ENCODE measurements around the gene BATF.
"Not testable (repeated sequence)": the region's sequence is repeated elsewhere in the genome, so short reads cannot be mapped to it uniquely, and the experiment has no call there.

The BATF gene, protein sequence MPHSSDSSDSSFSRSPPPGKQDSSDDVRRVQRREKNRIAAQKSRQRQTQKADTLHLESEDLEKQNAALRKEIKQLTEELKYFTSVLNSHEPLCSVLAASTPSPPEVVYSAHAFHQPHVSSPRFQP

DNA sequence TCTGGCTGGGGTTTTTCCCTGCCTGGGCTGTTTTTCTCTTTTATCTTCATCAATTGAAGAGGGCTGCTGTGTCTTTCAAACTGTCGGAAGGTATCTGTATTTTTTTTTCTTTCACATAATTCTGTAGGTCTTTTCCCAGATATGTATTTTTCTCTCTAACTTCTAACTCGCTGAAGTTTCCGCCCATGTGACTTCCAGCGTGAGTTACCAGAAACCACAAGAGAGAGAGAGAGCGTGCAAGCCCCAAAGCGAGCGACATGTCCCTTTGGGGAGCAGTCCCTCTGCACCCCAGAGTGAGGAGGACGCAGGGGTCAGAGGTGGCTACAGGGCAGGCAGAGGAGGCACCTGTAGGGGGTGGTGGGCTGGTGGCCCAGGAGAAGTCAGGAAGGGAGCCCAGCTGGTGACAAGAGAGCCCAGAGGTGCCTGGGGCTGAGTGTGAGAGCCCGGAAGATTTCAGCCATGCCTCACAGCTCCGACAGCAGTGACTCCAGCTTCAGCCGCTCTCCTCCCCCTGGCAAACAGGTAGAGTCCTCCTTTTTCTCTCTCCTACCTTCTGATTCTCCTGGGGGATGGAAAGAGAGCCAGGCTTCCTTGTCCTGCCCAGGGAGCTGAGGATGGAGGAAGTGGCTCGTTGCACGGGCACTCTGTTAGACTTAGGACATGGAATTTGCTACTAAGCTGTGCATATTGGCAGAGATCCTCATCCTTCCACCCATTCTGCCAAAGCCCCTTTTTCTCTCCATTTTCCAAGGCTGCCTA is at the start of gene BATF:
Gene BATF (plus strand): TSS at position 246 of the 759 bp plus-strand sequence. CDS start 214 bp downstream, at position 460.
- H3K4me3 ChIP-seq (ENCODE audit: low read depth, low read length): no peak within 1 kb of the TSS

DNA sequence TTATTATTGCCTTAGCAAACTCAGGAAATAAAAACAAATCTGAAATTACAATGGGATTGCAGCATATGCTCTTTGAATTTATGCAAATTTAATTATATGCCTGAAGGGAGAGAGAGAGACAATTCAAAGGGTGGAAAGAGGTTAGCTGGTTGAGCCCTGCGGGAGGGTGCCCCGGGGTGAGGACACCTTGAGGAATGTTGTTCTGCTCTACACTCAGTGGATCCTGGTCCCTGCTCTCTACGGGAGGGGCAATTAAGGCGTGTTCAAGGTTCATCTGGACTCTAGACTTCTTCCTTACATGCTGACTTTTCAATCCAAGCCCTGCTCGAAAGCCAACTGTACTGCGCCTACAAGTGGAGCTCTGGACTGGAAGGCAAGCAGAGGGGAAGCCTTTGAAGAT is 48.1 kb upstream of the BATF start:
- H3K4me3 ChIP-seq (ENCODE audit: low read depth, low read length): not testable (repeated sequence)

DNA sequence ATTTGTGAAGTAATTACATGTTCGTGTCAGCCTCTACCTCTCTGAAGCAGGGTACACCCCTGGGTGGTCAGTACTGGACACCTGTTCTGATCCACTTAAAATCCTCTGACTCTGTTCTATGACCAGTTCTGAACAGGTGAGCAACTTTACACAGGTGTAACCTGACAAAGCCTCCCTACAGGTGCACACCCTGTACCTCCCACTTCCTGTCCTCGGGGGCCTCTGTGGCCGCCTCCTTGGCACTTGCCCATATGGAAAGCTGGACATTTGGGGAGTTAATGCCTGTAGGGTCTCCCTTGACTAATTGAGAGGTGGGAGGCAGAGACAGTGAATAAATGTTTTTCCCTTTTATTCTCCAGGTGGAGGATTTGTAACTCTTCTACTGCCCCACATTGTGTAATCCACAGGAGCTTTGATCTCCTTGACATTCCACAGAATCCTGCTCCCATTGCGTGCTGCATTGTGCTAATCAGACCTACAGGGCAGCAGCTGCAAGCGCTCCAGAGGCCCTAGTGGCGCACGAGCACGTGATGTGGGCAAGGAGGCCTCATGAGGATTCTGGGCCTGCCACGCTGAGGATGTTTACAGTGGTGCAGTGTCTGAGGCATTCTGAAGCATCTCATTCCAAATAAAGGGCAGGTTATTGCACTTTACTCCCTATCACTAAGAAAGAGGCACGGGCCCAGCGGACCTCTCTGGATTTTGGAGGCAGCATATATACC is 45.8 kb upstream of the BATF start:
- no peak overlapping the region for H3K4me3 ChIP-seq (ENCODE audit: low read depth, low read length)

DNA sequence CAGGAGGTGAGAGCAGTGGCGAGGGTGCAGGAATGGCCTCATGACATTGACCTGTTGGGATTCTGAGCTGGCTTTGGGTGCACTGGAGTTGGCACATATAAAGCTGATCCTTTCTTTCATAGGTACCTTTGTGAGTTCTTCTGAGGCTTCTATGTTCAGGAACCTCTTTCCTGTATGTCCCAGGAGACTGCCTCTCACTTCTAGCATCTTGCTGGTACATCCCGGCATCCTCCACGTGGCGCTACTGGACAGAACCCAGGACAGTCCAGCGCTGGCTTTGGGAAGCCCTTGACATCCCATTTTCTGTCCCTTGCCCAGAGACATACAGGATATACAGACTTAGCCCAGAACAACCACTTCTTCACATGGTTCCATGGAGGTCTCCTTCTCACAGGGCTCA is 44.4 kb upstream of the BATF start:
- H3K4me3 ChIP-seq (ENCODE audit: low read depth, low read length): no peak overlapping the region

DNA sequence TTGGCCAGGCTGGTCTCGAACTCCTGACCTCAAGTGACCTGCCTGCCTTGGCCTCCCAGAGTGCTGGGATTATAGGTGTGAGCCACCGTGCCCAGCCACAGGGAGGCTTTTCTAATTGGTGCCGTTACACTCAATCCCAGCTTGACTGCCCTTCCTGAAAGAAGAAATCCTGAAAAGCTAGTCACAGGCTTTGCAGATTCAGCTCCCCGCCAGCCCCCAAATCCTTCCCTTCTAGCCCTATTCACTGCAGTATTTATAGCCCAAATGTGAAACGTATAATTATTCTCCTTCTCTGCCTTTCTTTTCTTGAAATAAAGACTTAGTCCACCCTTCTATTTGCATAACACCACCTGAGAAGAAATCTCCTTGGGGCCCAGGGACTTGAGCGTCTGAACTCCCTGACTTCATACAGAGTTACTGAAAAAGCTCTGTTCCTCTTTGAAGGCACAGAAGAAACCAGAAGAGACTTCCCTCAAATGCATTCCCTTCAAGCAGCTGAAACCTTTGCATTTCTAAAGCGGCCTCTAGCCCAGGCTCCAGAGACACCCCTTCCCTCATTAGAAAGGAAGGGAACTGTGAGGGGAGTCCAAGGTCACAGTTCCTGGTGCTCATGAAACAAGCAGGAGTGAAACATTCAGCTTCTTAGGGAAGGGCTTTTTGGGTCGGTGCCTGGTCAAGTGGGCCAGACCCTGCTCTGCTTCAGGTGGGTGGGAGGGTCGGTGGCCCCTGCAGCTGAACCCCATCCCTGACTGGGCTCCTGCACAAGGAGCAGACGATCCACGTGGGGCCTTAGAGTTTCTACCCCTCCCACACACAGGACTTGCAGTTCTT is 42.3 kb upstream of the BATF start:
- no peak overlapping the region for H3K4me3 ChIP-seq (ENCODE audit: low read depth, low read length)

DNA sequence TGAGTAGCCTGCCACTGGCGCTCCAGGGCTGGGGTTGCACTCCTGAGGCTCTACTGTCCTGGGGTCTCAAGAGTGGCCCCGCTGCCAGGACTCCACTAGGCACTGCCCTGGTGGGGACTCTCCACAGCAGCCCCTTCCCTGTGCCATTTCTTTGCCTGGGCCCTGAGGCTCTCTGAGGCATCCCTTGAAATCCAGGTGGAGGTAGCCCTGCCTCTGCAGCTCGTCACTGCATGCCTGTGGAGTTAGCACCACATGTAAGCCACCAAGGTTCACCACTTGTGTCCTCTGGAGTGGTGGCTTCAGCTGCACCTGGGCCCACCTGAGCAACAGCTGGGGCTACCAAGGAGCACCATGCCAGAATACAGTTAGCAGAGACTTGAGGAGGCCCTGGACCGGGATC is 39.9 kb upstream of the BATF start:
- no peak overlapping the region for H3K4me3 ChIP-seq (ENCODE audit: low read depth, low read length)

DNA sequence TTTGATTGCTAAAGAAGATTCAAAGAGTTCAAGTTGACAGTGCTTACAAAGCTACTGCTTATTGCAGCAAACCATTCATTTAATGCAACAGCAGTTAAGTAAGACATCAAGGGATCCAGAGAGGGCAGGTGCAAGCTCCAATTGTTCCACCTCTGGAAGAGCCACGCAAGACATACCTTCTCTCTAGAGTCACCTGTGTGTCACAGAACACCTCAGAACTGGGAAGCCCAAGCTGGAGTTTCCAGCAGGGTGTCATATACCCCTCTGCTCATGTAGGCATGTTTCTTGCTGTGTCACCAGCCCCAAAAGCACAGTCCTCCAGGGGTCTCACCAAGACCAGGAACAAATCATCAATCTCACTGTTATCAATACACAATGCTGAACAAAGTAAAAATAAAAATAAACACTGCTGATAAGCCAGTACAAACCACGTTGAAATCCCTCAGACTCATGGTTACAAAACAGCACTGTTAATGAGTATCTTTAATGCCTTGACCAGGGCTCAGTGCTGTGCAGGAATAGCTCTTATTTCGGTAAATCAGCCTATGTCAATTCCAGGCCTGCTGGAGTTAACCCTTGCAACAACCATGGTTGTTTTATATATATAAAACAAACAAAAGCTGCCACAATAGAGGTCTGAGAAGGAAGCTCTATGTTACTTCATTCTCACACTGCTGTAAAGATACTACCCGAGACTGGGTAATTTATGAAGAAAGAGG is 37.4 kb upstream of the BATF start:
- no peak overlapping the region for H3K4me3 ChIP-seq (ENCODE audit: low read depth, low read length)

DNA sequence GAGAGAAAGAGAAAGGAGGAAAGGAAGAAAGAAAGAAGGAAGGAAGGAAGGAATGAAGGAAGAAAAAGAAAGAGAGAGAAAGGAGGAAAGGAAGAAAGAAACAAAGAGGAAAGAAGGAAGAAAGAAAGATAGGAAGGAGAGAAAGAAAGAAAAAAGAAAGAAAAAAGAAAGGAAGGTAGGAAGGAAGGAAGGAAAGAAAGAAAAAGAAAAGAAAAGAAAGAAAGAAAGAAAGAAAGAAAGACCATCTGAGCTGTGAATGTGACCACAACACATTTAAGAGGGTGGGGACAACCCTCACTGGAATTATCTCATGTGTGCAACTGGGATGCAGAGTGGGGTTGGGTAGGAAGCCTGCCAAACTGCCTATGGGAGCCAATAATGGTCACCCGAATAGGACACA is 36.0 kb upstream of the BATF start:
- no peak overlapping the region for H3K4me3 ChIP-seq (ENCODE audit: low read depth, low read length)

DNA sequence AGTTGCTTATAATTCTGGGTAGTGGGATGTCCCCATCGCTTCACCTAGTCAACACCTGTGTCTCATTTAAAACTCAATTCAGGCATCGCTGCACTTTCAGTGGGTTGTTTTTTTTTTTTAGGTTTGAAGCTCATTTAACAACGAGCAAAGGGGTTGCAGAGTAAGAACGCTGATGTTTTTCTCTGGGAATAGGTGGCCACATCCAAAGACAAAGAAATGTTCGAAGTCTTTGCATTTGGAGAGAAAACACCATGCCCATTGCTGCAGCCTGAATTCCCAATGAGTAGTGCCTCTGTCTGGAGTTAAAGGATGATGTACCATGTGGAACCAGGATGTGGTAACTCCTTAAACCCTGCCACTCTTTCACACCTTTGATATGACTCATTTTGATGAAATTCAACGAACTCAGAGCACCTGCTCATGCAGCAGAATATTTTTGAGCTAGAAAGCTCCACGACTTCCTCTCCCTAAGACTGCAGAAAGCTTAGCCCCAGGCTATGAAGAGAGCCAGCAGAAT is 35.1 kb upstream of the BATF start:
- no peak overlapping the region for H3K4me3 ChIP-seq (ENCODE audit: low read depth, low read length)

DNA sequence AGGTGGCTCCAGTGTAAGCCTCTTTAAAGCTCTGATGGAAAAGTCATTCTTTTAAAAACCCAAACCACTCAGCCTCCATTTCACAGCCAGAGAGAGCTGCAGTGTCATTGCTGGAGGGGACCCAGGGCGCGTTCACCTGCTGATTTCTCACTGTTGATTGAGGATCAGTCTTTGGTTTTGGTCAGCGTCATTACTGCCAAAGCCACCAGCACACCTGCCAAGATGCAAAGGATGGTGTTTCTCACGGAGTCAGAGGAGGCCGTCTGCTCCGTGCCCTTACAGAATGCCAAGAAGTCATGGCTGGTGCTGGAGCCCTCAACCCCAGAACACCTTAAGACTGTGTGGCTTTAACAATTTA is 32.8 kb upstream of the BATF start:
- no peak overlapping the region for H3K4me3 ChIP-seq (ENCODE audit: low read depth, low read length)

DNA sequence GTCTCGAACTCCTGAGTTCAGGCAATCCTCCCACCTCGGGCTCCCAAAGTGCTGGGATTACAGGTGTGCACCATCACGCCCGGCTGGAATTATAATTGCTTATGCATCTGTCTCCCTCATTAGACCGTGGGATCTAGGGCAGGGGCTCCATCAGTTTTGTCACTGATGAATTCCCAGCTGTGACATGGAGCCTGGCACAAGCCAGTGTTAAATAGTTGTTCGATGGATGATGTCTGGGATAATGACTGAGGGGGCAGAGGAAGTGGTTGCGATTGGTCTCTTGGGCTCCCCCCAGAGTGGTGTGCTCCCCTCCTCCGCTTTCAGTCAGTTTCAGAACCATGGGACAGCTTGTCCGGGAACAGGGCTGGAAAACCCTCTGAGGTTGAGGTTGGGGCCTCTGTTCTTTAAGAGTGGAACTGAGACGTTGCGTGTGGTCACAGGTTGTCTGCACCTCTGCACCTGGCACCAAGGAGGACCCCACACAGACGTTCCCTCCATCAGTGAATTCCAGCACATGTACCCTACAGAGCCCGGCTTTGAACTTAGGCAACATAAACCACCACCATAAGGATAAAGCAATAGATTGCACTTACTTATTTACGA is 30.8 kb upstream of the BATF start:
- no peak overlapping the region for H3K4me3 ChIP-seq (ENCODE audit: low read depth, low read length)

DNA sequence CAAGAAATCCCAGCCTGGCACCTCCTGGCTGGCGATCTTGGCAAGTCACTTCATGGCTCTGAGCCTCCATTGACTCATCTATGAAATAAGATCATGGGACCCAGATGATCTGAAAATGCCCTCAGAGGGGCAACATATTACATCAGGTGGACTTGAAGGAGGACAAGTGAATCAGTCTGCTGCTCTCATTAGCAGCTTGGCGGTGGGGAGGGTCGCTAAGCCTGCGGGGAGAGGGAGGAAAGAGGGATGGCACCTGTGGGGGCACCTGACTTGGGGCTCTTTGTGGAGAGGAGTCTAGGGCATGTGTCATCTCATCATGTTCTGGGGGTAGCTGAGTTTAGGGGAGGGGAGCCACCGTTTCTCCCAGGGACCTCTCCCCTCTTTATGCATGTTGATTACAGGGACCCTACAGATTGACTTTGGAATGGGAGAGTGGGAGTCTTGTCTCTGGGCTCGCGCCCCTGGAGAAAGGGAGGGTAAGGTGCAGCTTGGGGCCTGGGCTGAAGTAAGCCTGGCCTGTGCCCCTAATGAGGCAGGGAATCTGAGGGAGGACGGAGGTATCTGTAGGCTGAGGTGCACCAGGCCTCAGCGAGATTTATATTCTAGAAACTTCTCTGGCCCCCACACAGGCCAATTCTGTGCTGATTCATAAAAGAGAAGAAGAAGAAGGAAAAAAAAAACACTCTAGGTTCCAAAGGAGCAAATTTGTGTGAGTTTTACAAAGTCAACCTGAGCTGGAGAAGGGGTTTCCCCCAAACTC is 29.3 kb upstream of the BATF start:
- H3K4me3 ChIP-seq (ENCODE audit: low read depth, low read length): no peak overlapping the region

DNA sequence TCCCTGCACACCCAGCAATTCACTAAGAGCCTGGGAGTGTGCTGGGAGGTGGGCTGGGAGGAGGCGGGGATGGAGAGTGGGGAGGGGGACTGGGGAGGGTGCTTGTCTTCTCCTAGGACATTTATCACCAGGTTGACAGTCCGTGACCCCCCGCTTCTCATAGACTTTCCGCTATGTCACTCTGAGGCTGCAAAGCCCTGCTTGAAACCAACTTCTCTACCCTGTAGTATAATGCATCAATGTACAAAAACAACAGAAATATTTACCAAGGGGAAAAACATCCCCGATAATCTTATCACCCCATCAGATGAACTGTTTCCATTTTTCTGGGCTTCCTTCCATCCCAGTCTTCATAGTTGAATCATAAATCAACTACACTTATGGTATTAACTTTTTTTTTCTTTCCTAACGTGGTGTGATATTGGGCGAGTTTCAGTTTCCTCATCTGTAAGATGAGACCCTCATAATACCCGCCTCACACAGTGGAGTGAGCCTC is 28.6 kb upstream of the BATF start:
- H3K4me3 ChIP-seq (ENCODE audit: low read depth, low read length): no peak overlapping the region

DNA sequence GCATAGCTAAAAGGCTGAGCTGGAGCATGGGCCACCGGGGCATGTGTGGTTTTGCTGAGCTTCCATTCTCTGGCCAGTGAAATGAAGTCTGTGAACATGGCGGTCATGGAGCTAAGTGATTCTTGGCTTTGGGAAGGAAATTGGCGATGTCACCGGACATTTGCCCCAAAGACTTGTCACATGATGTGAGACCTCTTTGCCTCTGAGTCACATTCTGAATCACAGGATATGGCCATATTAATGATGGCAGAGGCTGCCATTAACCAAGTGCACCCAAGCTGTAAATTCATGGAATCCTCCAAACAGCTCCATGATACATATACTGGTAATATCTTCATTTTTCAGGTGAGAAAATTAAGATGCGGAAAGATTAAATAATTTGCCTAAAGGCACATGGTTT is 27.4 kb upstream of the BATF start:
- no peak overlapping the region for H3K4me3 ChIP-seq (ENCODE audit: low read depth, low read length)

DNA sequence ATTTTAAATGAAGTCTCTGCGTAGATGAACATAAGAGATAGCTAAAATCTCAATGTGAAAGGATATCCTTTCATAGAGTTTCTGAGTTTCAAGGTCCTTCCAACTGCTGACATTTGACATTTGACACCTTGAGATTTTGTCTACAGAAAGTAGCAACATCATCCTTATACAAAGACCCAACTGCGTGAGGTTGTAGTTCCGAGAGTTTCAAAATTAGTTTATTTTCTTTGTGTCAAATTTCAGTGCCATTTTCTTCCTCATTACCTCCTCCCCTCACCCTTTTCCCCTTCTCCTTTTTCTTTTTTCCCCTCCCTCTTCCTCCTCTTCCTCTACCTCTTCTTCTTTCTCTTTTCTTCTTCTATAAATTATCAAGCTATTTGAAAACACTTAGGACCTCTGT is 26.9 kb upstream of the BATF start:
- no peak overlapping the region for H3K4me3 ChIP-seq (ENCODE audit: low read depth, low read length)

DNA sequence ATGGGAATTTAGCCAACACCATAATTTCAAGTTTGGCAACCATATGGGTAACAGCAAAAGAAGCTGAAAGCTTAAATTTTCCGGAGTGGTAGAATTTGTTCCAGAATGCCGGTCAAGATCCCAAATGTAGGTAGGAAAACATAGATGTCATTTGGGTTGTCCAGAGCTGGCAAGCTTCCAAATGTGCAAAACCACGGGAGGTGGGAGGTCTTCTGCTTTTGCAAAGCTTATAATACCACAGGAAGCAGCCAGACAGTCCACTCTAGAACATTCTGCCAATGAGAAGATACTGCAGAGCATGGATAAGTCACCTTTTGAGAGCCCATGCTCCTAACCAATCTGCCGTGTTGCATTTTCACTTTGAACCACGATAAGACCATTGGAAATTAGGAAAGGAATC is 26.4 kb upstream of the BATF start:
- H3K4me3 ChIP-seq (ENCODE audit: low read depth, low read length): no peak overlapping the region

DNA sequence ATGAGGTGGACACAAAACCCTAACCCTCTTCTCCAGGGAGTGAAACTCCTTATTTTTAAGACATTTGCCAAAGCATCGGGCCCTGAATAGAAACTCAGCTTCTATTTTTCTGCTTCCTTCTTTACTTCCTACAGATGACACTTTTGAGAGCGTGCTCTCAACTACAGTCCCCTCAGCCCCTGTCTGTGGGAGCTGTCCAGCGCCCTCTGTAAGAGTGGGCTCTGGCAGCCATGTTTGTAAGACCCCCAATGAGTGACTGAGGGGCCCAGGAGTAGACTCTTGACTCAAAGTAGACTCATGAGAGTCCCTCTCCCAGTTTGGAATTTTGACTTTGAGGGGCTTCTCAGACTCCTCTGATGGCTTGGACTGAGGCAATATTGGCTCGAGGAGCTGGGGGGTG is 25.5 kb upstream of the BATF start:
- H3K4me3 ChIP-seq (ENCODE audit: low read depth, low read length): no peak overlapping the region

DNA sequence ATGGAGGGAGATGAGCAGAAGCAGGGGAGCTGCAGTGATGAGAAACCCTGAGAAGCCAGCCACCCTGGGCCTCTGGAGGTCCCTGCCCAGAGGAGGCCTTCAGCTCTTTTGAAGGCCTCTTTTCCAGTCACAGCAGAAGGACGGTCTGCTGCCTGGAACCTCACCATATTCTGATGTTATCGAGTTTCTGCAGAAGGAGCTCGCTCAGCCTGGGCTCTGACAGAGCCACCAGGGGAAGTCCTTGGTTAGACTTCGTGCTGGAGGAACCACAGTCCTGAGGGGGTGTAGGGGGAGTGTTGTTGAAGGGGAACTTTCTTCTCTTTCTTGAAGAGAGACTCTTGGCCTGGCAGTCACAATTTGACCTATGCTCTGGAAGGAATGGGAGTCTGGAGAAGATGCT is 25.1 kb upstream of the BATF start:
- H3K4me3 ChIP-seq (ENCODE audit: low read depth, low read length): no peak overlapping the region

DNA sequence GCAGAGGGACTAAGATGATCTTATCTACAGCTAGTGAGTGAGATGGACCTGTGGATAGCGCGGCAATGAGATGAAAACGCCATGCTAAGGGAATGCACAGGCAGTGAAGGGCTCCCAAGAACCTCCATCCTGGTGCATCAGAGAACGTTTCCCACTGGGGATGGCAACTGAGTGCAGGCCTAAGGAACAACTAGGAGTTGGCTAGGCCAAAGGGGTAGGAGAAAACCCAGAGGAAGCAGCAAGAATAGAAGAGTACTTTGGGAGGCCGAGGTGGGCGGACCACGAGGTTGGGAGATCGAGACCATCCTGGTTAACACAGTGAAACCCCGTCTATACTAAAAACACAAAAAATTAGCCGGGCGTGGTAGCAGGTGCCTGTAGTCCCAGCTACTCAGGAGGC is 24.6 kb upstream of the BATF start:
- no peak overlapping the region for H3K4me3 ChIP-seq (ENCODE audit: low read depth, low read length)
